IPS-18c (cell line): ENCODE data around the gene FCRL2.

Source experiments
- H3K4me3 ChIP-seq: 2 replicates; pipeline ENCODE4 v1.7.0; 2013; ENCODE audit warnings: low read depth, mild to moderate bottlenecking, low read length, moderate library complexity; ENCODE audit not compliant: insufficient read depth
- H3K9me3 ChIP-seq: one replicate; pipeline ENCODE4 v1.6.1; 2013; ENCODE audit warnings: mild to moderate bottlenecking, low read length, moderate library complexity; ENCODE audit not compliant: control insufficient read depth, insufficient read depth

Gene FCRL2

GRCh38 chr1:157702308-157702825, 74.6 kb downstream of the FCRL2 start:
- no peaks in the 10 kb centered on the region for H3K9me3 ChIP-seq
- H3K4me3 ChIP-seq = no peak overlapping the region

GRCh38 chr1:157700732-157701131, 76.2 kb downstream of the FCRL2 start, which contains the start of gene FCRL3:
FCRL3 (minus strand) TSS chr1:157700769; CDS start chr1:157700489, 280 bp downstream.
- H3K9me3 ChIP-seq = no peaks in the 10 kb centered on the region
- H3K4me3 ChIP-seq = no peak within 1 kb of the TSS

GRCh38 chr1:157700305-157700704, 76.6 kb downstream of the FCRL2 start:
- H3K9me3 ChIP-seq = no peaks in the 10 kb centered on the region
- no peak overlapping the region for H3K4me3 ChIP-seq

- no peak overlapping the region for H3K4me3 ChIP-seq
- no peaks in the 10 kb centered on the region for H3K9me3 ChIP-seq
Measured at GRCh38 chr1:157697781-157698569, 79.0 kb downstream of the FCRL2 start.

- H3K4me3 ChIP-seq = no peak overlapping the region
Measured at GRCh38 chr1:157696966-157697628, 79.8 kb downstream of the FCRL2 start.

More at GRCh38 chr1:157696966-157697628, 79.8 kb downstream of the FCRL2 start:
- no peaks in the 10 kb centered on the region for H3K9me3 ChIP-seq
